ENCODE data around the gene CYSLTR2.

DNA sequence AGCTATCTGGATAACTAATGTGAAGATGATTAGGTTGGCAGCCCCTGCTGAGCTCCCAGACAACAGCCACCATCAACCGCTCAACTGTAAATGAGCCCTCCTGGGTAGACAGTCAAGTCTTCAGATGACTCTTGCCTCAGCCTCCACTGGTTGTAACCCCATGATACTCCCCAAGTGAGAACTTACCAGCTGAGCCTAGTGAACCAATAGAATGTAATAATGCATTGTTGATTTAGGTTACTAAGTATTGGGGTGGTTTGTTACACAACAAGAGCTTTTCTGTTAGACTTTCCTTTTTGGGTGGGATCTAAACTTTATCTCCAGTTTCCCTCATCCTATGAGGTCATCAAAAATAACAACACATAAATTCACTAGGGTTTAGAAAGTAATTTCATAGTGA, 69.4 kb downstream of the CYSLTR2 start:
- TF ChIP-seq, protein P1, sequence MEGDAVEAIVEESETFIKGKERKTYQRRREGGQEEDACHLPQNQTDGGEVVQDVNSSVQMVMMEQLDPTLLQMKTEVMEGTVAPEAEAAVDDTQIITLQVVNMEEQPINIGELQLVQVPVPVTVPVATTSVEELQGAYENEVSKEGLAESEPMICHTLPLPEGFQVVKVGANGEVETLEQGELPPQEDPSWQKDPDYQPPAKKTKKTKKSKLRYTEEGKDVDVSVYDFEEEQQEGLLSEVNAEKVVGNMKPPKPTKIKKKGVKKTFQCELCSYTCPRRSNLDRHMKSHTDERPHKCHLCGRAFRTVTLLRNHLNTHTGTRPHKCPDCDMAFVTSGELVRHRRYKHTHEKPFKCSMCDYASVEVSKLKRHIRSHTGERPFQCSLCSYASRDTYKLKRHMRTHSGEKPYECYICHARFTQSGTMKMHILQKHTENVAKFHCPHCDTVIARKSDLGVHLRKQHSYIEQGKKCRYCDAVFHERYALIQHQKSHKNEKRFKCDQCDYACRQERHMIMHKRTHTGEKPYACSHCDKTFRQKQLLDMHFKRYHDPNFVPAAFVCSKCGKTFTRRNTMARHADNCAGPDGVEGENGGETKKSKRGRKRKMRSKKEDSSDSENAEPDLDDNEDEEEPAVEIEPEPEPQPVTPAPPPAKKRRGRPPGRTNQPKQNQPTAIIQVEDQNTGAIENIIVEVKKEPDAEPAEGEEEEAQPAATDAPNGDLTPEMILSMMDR (conservative IDR thresholded peaks at IDR 0.05 in 1 of 2, IDR thresholded peaks at IDR 0.05 in 1 of 2; ENCODE audit: low read depth in 1 of 2, low read length in 2 of 2), result no peak
- TF ChIP-seq EZH2 (IDR thresholded peaks at IDR 0.05; ENCODE audit: low read length, missing control alignments), result no peak

Measured in fibroblast of lung (primary cell).